Kidney epithelial cell (primary cell): Measurements from ENCODE around the gene DYNLT1. TPM values are rescaled to one million over a fixed set of nuclear protein-coding genes. Genes with fewer than 3 reads are reported as not detected.
A peak's percentile ranks its signal among the peaks of the same experiment; 100 is the strongest.
"Not testable (repeated sequence)": the region's sequence is repeated elsewhere in the genome, so short reads cannot be mapped to it uniquely, and the experiment has no call there.

ENCODE experiments used
- DNase-seq: peaks from one replicate; pipeline ENCODE4 v3.0.0-alpha.2; 2010; ENCODE audit warnings: low read depth
- H3K27me3 ChIP-seq: 2 replicates; pipeline ENCODE4 v1.6.0; 2011; ENCODE audit warnings: low read length; ENCODE audit not compliant: control insufficient read depth, insufficient read depth
- H3K36me3 ChIP-seq: 2 replicates; pipeline ENCODE4 v1.5.1; 2011; ENCODE audit warnings: low read length; ENCODE audit not compliant: control insufficient read depth, insufficient read depth
- H3K4me3 ChIP-seq: 2 replicates; pipeline ENCODE4 v1.5.1; 2011; ENCODE audit warnings: low read depth, mild to moderate bottlenecking, control low read depth, low read length
- total RNA-seq: library from RNA; depleted of rRNA; stranded (reverse); fragments of >200 nt; gene quantifications from 2 replicates; pipeline ENCODE4 v1.2.3, GENCODE V29; 2015
- TF ChIP-seq, protein P1 (sequence below): IDR thresholded peaks from 2 replicates; pipeline ENCODE4 v1.5.1; 2011; ENCODE audit warnings: mild to moderate bottlenecking, moderate library complexity, low read length, control low read depth, inconsistent platforms; ENCODE audit not compliant: insufficient read depth, poor library complexity, severe bottlenecking

DYNLT1 gene
- total RNA-seq, 1 donor from 2014 or later = 124 TPM

DNA sequence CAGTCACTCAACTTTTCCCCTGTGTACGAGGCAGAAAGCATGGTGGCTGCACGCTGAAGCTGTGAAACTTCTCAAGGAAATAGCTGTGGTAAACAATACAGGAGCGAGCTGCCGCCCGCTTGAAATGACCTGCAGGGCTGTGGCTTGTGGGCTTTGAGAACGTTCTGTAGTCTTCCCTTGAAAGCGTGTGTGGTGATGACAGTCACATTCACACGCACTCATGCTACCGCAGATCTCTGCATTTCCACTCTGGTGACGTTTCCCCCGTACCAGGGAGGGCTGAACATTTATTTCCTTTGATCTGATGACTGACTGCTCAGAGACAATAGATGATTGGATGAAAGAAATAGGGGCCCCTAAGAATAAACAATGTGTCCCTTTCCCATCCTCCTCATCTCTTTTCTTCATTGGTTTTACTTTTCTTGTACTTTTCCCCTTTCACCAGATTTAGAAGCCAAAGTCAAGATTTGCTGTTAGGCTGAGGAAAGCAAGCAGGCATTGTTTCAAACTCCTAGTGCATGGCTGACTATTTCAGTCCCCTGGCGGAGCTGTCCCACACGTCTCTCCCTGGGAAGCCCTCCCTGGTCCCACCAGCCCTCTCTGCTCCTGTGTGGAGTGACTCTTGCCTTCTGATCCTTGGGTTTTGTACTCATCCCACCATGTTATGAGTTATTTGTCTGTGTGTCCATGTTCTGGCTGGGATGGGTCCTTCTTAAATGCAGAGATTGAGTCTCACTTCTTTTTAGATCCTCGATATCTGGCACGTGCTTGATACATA is 9.2 kb upstream of the DYNLT1 start:
- H3K4me3 ChIP-seq = no peak overlapping the region
- no peaks in the 10 kb centered on the region for H3K36me3 ChIP-seq
- no peaks in the 10 kb centered on the region for H3K27me3 ChIP-seq
- TF ChIP-seq, protein P1, sequence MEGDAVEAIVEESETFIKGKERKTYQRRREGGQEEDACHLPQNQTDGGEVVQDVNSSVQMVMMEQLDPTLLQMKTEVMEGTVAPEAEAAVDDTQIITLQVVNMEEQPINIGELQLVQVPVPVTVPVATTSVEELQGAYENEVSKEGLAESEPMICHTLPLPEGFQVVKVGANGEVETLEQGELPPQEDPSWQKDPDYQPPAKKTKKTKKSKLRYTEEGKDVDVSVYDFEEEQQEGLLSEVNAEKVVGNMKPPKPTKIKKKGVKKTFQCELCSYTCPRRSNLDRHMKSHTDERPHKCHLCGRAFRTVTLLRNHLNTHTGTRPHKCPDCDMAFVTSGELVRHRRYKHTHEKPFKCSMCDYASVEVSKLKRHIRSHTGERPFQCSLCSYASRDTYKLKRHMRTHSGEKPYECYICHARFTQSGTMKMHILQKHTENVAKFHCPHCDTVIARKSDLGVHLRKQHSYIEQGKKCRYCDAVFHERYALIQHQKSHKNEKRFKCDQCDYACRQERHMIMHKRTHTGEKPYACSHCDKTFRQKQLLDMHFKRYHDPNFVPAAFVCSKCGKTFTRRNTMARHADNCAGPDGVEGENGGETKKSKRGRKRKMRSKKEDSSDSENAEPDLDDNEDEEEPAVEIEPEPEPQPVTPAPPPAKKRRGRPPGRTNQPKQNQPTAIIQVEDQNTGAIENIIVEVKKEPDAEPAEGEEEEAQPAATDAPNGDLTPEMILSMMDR = no peak
- DNase-seq = no peak

DNA sequence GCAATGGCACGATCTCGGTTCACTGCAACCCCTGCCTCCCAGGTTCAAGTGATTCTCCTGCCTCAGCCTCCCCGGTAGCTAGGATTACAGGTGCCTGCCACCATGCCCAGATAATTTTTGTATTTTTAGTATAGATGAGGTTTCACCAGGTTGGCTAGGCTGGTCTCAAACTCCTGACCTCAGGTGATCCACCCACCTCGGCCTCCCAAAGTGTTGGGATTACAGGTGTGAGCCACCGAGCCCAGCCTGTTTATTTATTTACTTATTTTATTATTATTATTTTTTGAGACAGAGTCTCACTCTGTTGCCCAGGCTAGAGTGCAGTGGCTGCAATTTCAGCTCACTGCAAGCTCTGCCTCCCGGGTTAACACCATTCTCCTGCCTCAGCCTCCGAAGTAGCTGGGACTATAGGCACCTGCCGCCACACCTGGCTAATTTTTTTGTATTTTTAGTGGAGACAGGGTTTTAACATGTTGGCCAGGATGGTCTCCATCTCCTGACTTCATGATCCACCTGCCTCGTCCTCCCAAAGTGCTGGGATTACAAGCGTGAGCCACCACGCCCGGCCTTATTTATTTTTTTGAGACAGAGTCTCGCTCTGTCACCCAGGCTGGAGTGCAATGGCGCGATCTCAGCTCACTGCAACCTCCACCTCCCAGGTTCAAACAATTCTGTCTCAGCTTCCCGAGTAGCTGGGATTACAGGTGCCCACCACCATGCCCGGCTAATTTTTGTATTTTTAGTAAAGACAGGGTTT is 7.6 kb upstream of the DYNLT1 start:
- not testable (repeated sequence) for H3K27me3 ChIP-seq, H3K36me3 ChIP-seq, H3K4me3 ChIP-seq, DNase-seq

DNA sequence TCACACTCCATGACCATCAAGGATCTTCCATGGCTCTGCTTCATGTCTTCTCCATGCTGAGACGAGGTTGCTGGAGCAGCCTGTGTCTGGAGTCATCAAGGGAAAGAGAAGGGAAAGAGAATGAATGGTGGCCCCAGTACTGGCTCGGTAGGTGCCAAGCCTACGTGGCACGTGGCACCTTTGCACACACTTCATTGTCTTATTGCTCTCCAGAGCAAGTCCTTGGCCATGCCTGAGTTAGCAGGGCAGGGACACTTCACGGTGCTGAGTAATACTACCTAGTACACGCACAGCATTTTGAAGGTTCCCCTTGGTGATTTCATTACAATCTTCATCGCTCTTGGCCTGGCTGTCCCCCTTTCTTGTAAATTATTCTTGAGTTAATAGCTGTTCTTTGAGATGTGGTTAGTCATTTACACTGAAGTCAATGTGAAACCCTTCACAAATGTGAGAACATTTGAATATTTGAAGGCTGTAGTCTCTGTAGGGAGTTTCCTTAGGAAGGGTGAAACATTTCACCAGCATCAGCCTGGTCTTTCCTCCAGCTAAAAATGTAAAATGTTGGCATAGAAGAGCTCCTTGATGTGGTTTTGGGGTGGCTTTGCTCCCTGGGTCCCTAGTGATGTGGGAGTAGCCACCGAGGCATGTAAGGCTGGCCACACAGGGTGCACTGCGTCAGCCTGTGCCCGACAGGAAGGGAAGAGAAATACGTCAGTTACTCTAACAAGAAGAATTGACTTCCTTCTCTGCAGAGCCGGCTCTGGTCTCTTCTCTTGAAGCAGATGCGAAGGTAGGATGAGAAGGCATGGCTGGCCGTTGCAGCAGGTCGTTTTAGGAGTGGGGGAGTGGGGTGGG is 5.0 kb upstream of the DYNLT1 start, which contains the start of gene SYTL3:
Gene SYTL3, plus strand, starts transcription at position 766 of the 855 bp plus-strand sequence. CDS start 13,215 bp downstream, outside the sequence.
- Histone ChIP-seq H3K36me3 (no peaks in the 10 kb centered on the region), H3K4me3 (no peak within 1 kb of the TSS), H3K27me3 (no peaks in the 10 kb centered on the region)
- TF ChIP-seq, protein P1 = no peak
- peak; percentile 84 for DNase-seq

DNA sequence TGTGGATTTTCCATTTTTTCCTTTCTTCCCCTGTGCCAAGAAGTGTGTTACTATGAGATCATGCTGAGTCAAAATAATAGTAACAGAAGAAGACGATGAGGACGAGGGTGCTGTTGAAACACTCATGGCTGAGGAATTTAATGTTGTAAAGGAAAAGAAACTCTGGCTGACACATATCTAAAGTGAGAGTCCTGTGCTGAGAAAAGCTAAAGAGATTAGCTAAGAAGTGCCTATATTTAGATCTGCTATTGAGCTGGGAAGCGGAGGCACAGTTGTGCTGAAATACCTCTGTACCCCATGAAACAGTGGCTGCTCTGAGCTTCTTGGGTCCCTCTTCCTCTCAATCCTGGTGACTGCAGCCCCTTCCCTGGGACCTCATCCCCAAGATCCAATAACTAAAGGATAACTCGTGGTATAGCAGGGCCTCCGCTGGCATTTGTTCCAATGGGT is 4.2 kb upstream of the DYNLT1 start:
- DNase-seq = no peak
- H3K36me3 ChIP-seq = no peaks in the 10 kb centered on the region
- H3K4me3 ChIP-seq = no peak overlapping the region
- H3K27me3 ChIP-seq = no peaks in the 10 kb centered on the region
- TF ChIP-seq, protein P1 = no peak

DNA sequence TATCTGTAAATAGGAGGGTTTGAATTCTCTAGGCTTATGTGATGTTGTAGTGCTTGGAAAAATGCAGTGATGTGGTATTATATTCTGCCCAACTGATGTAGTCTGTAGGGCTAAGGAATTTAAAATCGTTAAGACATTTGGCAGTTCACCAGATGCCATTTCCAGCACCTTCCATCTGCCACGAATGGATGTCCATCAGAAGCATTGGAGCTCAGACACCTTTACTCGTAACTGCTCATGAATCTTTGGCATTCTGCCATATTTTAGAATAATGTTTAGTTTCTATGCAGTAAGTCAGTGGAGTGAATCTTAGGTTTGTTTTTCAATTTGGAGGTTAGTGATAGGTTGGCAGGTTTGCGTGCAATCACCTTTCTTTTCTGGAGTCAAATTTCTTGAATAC is 3.0 kb upstream of the DYNLT1 start:
- TF ChIP-seq, protein P1 = no peak
- no peaks in the 10 kb centered on the region for H3K27me3 ChIP-seq
- no peak overlapping the region for H3K4me3 ChIP-seq
- H3K36me3 ChIP-seq = no peaks in the 10 kb centered on the region
- no peak for DNase-seq
